HepG2 (cell line): ENCODE results near the gene MKRN1. TPM values are rescaled to one million over a fixed set of nuclear protein-coding genes. Genes with fewer than 3 reads are reported as not detected.

Experiments used
- BHLHE40 ChIP-seq: IDR thresholded peaks from 2 replicates; pipeline ENCODE4 v1.6.1; 2011; ENCODE audit warnings: low read length, improper control_type of control experiment
- CENPX ChIP-seq: sonication (generic); formaldehyde crosslinking; IDR thresholded peaks from 2 replicates; pipeline ENCODE4 v1.9.0; 2021; ENCODE audit warnings: mild to moderate bottlenecking, missing genetic modification reagents, moderate library complexity
- CHD2 ChIP-seq: IDR thresholded peaks from 2 replicates; pipeline ENCODE4 v1.6.1; 2011; ENCODE audit warnings: low read depth, low read length, improper control_type of control experiment
- DMAP1 ChIP-seq: IDR thresholded peaks from 2 replicates; pipeline ENCODE4 v1.6.1; 2016
- DNMT1 ChIP-seq: sonication (generic); formaldehyde crosslinking; IDR thresholded peaks from 2 replicates; pipeline ENCODE4 v1.5.1; 2020; ENCODE audit warnings: mild to moderate bottlenecking, missing genetic modification reagents
- EED ChIP-seq: sonication (generic); formaldehyde crosslinking; IDR thresholded peaks from 2 replicates; pipeline ENCODE4 v1.5.0; 2020; ENCODE audit warnings: mild to moderate bottlenecking, missing genetic modification reagents
- FOXM1 ChIP-seq: sonication (generic); formaldehyde crosslinking; IDR thresholded peaks from 2 replicates; pipeline ENCODE4 v1.5.0; 2020; ENCODE audit warnings: missing genetic modification reagents
- FOXP1 ChIP-seq, 2 experiments: fragments of 450-650 bp in 1 of 2; IDR thresholded peaks; 2 replicates each; pipeline ENCODE4 v1.6.1; 2017 to 2018; ENCODE audit warnings: antibody characterized with exemption in 1 of 2
- HOXA5 ChIP-seq: sonication (generic); formaldehyde crosslinking; IDR thresholded peaks from 2 replicates; pipeline ENCODE4 v1.4.0; 2020; ENCODE audit warnings: missing genetic modification reagents
- KDM3A ChIP-seq: IDR thresholded peaks from 2 replicates; pipeline ENCODE4 v1.6.1; 2018; ENCODE audit warnings: low read depth, missing compliant biosample characterization
- KLF12 ChIP-seq: sonication (generic); formaldehyde crosslinking; IDR thresholded peaks from 2 replicates; pipeline ENCODE4 v1.4.0; 2020; ENCODE audit warnings: missing genetic modification reagents, borderline replicate concordance
- MXI1 ChIP-seq: IDR thresholded peaks from 3 replicates; pipeline ENCODE4 v1.6.1; 2012; ENCODE audit warnings: low read depth, low read length, inconsistent platforms, borderline replicate concordance
- PITX1 ChIP-seq: sonication (generic); formaldehyde crosslinking; IDR thresholded peaks from 2 replicates; pipeline ENCODE4 v1.5.1; 2020; ENCODE audit warnings: mild to moderate bottlenecking, missing genetic modification reagents
- RFX1 ChIP-seq: fragments of 450-650 bp; IDR thresholded peaks from 2 replicates; pipeline ENCODE4 v1.6.1; 2017
- TAF1 ChIP-seq: sonication (generic); formaldehyde crosslinking; IDR thresholded peaks from 2 replicates; pipeline ENCODE4 v1.4.0; 2020; ENCODE audit warnings: missing genetic modification reagents
- ZEB1 ChIP-seq: IDR thresholded peaks from 2 replicates; pipeline ENCODE4 v1.6.1; 2012; ENCODE audit warnings: mild to moderate bottlenecking, low read depth, inconsistent platforms; ENCODE audit not compliant: insufficient replicate concordance
- ZFP36 ChIP-seq: fragments of 150-350 bp; IDR thresholded peaks from 2 replicates; pipeline ENCODE4 v1.6.1; 2018; ENCODE audit warnings: borderline replicate concordance, low read length, low read depth; ENCODE audit not compliant: partially characterized antibody
- ZFP91 ChIP-seq: sonication (generic); formaldehyde crosslinking; IDR thresholded peaks from 2 replicates; pipeline ENCODE4 v1.9.0; 2022; ENCODE audit warnings: missing genetic modification reagents, mild to moderate bottlenecking, borderline replicate concordance
- ZNF143 ChIP-seq: sonication (generic); formaldehyde crosslinking; IDR thresholded peaks from 2 replicates; pipeline ENCODE4 v1.4.0; 2020; ENCODE audit warnings: missing genetic modification reagents
- ZNF276 ChIP-seq: sonication (generic); formaldehyde crosslinking; IDR thresholded peaks from 2 replicates; pipeline ENCODE4 v1.4.0; 2020; ENCODE audit warnings: mild to moderate bottlenecking, low read depth, missing genetic modification reagents
- ZNF30 ChIP-seq: sonication (generic); formaldehyde crosslinking; IDR thresholded peaks from 2 replicates; pipeline ENCODE4 v1.5.0; 2020; ENCODE audit warnings: mild to moderate bottlenecking, missing genetic modification reagents
- ZNF343 ChIP-seq: sonication (generic); formaldehyde crosslinking; IDR thresholded peaks from 2 replicates; pipeline ENCODE4 v1.4.0; 2020; ENCODE audit warnings: mild to moderate bottlenecking, missing genetic modification reagents
- ZNF367 ChIP-seq: sonication (generic); formaldehyde crosslinking; IDR thresholded peaks from 2 replicates; pipeline ENCODE4 v1.4.0; 2020; ENCODE audit warnings: missing genetic modification reagents, borderline replicate concordance
- ZNF530 ChIP-seq: sonication (generic); formaldehyde crosslinking; IDR thresholded peaks from 2 replicates; pipeline ENCODE4 v1.5.0; 2020; ENCODE audit warnings: low read depth, mild to moderate bottlenecking, missing genetic modification reagents
- ZNF546 ChIP-seq: sonication (generic); formaldehyde crosslinking; conservative IDR thresholded peaks from 2 replicates; pipeline ENCODE4 v1.8.1; 2023; ENCODE audit warnings: mild to moderate bottlenecking, missing genetic modification reagents
- ZNF660 ChIP-seq: sonication (generic); formaldehyde crosslinking; IDR thresholded peaks from 2 replicates; pipeline ENCODE4 v1.5.1; 2020; ENCODE audit warnings: mild to moderate bottlenecking, low read depth, missing genetic modification reagents, borderline replicate concordance
- ZNF839 ChIP-seq: sonication (generic); formaldehyde crosslinking; IDR thresholded peaks from 2 replicates; pipeline ENCODE4 v1.4.0; 2020; ENCODE audit warnings: missing genetic modification reagents, mild to moderate bottlenecking, borderline replicate concordance
- polyA plus RNA-seq, 8 experiments: library from polyadenylated mRNA; depleted of rRNA in 3 of 8; stranded (reverse) in 7 of 8; unstranded in 1 of 8; fragments of >200 nt; fragmentation: Illumina TruSeq in 4 of 8; extraction: Trizol in 4 of 8; gene quantifications; 2 replicates each; pipeline versions ENCODE4 v1.2.1 to v1.2.3, GENCODE V29; 2011 to 2016; ENCODE audit warnings: low read depth in 4 of 8, missing spikeins in 1 of 8, mixed read lengths in 1 of 8; ENCODE audit not compliant: insufficient read depth in 1 of 8
- total RNA-seq, 5 experiments: library from RNA; depleted of rRNA; stranded (reverse); fragments of >200 nt; fragmentation: Illumina TruSeq; extraction: Trizol; gene quantifications; 2 replicates each; pipeline ENCODE4 v1.2.3, GENCODE V29; 2016; ENCODE audit warnings: low read depth in 1 of 5

Gene MKRN1
- total and polyA plus RNA-seq, 2 of the 13 experiments (the other 11 are each of a cell fraction or from before 2014, with no cell fraction given), result 28.5 to 32.8 TPM

- TF ChIP-seq ZNF530 (CRISPR knock-in tag), result no peak
- peak; percentile 43 for TF ChIP-seq ZFP91 (CRISPR knock-in tag)
- no peak for TF ChIP-seq RFX1
- TF ChIP-seq KLF12, result peak; percentile 52; the same call in 1 of the 2 replicates
- TF ChIP-seq ZNF839, result no peak
- peak; percentile 38; the same call in 1 of the 2 replicates for TF ChIP-seq ZNF276
- TF ChIP-seq ZEB1, result no peak
- no peak for TF ChIP-seq EED
- no peak for TF ChIP-seq ZNF30
- TF ChIP-seq PITX1 (CRISPR knock-in tag), result peak; percentile 19; the same call in 1 of the 2 replicates
- no peak for TF ChIP-seq FOXM1 (CRISPR knock-in tag)
- no peak for TF ChIP-seq DNMT1
- TF ChIP-seq DMAP1 (CRISPR knock-in tag), result no peak; the same call in 1 of the 2 replicates
- TF ChIP-seq KDM3A (CRISPR knock-in tag), result peak; percentile 79; the same call in 1 of the 2 replicates
- TF ChIP-seq TAF1 (CRISPR knock-in tag), result peak; percentile 86
- no peak for TF ChIP-seq HOXA5 (CRISPR knock-in tag)
- no peak for TF ChIP-seq BHLHE40
- no peak for TF ChIP-seq FOXP1 (IDR thresholded peaks at IDR 0.05)
- TF ChIP-seq FOXP1 (CRISPR knock-in tag; IDR thresholded peaks at IDR 0.05), result peak; percentile 67
- TF ChIP-seq ZNF660 (CRISPR knock-in tag), result no peak
- TF ChIP-seq ZNF546 (CRISPR knock-in tag), result no peak
- no peak for TF ChIP-seq CHD2
- TF ChIP-seq ZNF143 (CRISPR knock-in tag), result no peak; the same call in 1 of the 2 replicates
- TF ChIP-seq ZFP36, result no peak
- TF ChIP-seq ZNF343 (CRISPR knock-in tag), result no peak
- no peak for TF ChIP-seq ZNF367 (CRISPR knock-in tag)
- peak; percentile 66; the same call in 1 of the 3 replicates for TF ChIP-seq MXI1
- TF ChIP-seq CENPX (CRISPR knock-in tag), result no peak
These were observed at the start of gene MKRN1 (continued) for GRCh38 chr7:140479062-140479738.
